ENCODE measurements around the gene AOAH. TPM values are rescaled to one million over a fixed set of nuclear protein-coding genes. Genes with fewer than 3 reads are reported as not detected.

Gene AOAH
- total and polyA plus RNA-seq, 2 of the 13 experiments (the other 11 are each of a cell fraction or from before 2014, with no cell fraction given), result not detected

GRCh38 chr7:36575832-36576231 lies 148.5 kb downstream of the AOAH start:
- CTCF ChIA-PET (ENCODE audit: low intra/inter-chr PET ratio, low total read pairs), result no interaction called here
- H3K27ac ChIP-seq (ENCODE audit: extremely low read length, insufficient read depth, low read length), result no peak overlapping the region
- POLR2A ChIA-PET, result no interaction called here
- no peak for TF ChIP-seq ESRRA (CRISPR knock-in tag; IDR thresholded peaks at IDR 0.05; ENCODE audit: low read depth)
- TF ChIP-seq PCBP1 (IDR thresholded peaks at IDR 0.05; ENCODE audit: borderline replicate concordance, low read depth, low read length), result no peak
- no peak for TF ChIP-seq TBX2 (CRISPR knock-in tag; IDR thresholded peaks at IDR 0.05; ENCODE audit: borderline replicate concordance)
- no peak for TF ChIP-seq ZNF121 (CRISPR knock-in tag; IDR thresholded peaks at IDR 0.05)
- TF ChIP-seq PRDM4 (CRISPR knock-in tag; IDR thresholded peaks at IDR 0.05; ENCODE audit: borderline replicate concordance), result no peak
- no peak for TF ChIP-seq RXRB (CRISPR knock-in tag; IDR thresholded peaks at IDR 0.05; ENCODE audit: borderline replicate concordance)
- no peak for TF ChIP-seq ZNF432 (CRISPR knock-in tag; IDR thresholded peaks at IDR 0.05; ENCODE audit: borderline replicate concordance)
- no peak for TF ChIP-seq HBP1 (CRISPR knock-in tag; IDR thresholded peaks at IDR 0.05; ENCODE audit: low read depth)
- no peak for TF ChIP-seq HOMEZ (CRISPR knock-in tag; IDR thresholded peaks at IDR 0.05; ENCODE audit: low read depth)
- TF ChIP-seq YEATS4 (CRISPR knock-in tag; IDR thresholded peaks at IDR 0.05; ENCODE audit: borderline replicate concordance), result no peak
- no peak for TF ChIP-seq PRDM10 (CRISPR knock-in tag; IDR thresholded peaks at IDR 0.05; ENCODE audit: low read depth)
- TF ChIP-seq POLR2AphosphoS2 (IDR thresholded peaks at IDR 0.05; ENCODE audit: low read depth, low read length), result no peak

More at GRCh38 chr7:36575832-36576231, 148.5 kb downstream of the AOAH start:
- intact Hi-C loops (cut with micrococcal nuclease; ENCODE audit: unreplicated experiment), result no loop called here
- Histone ChIP-seq H3K9me3 (ENCODE audit: low read length) (no peaks in the 10 kb centered on the region), H3K4me2 (ENCODE audit: low read depth, low read length) (no peak overlapping the region), H3K4me3 (replicated peaks in 1 of 3; ENCODE audit: insufficient read depth in 1 of 3, low read depth in 2 of 3, low read length in 3 of 3) (no peak overlapping the region), H3K36me3 (replicated peaks in 1 of 2; ENCODE audit: control insufficient read depth in 1 of 2, insufficient read depth in 2 of 2, low read length in 2 of 2) (no peaks in the 10 kb centered on the region), H4K20me1 (ENCODE audit: insufficient read depth, low read length) (no peaks in the 10 kb centered on the region), H3K27me3 (ENCODE audit: control insufficient read depth in 1 of 2, insufficient read depth in 2 of 2, low read length in 2 of 2) (no peaks in the 10 kb centered on the region; a peak in 1 of 5 replicates), H3K4me1 (ENCODE audit: insufficient read depth, low read length) (no peaks in the 10 kb centered on the region), H3K9ac (ENCODE audit: insufficient read depth, low read depth, low read length) (no peak overlapping the region), H3K79me2 (ENCODE audit: insufficient read depth, low read length) (no peaks in the 10 kb centered on the region), H2AFZ (ENCODE audit: low read length) (no peak overlapping the region)
- ATAC-seq (no peak), DNase-seq (ENCODE audit: low spot score) (no peak), FAIRE-seq (no peak)
- WGBS (ENCODE audit: low lambda C conversion rate), result 34% methylated on average over 5 of the region's 5 CpGs
- in situ Hi-C loops (cut with HindIII; ENCODE audit: extremely low pct_ligation_motif_present, low pct_unique_long_range_greater_than_20kb), result no loop called here
- BruUV-seq (replicated peaks), result no TSS peak

Data from HepG2 (cell line).